Right atrium auricular region (tissue), 2 donors: ENCODE results near the gene PTS. TPM values are rescaled to one million over a fixed set of nuclear protein-coding genes. Genes with fewer than 3 reads are reported as not detected.

Experiments
- DNase-seq: peaks from one replicate; pipeline ENCODE4 v3.0.0-alpha.2; 2019; ENCODE audit warnings: low spot score
- H3K27ac ChIP-seq, 2 donors: fragments of 200-600 bp; sonication (generic); 1 replicate in 1 of 2; 2 replicates in 1 of 2; pipeline ENCODE4 v1.5.1; 2016 to 2019
- H3K27me3 ChIP-seq, 2 donors: fragments of 200-600 bp; sonication (generic); one replicate each; pipeline versions ENCODE4 v1.5.1 to v1.6.0; 2017 to 2019
- H3K36me3 ChIP-seq: fragments of 200-600 bp; sonication (generic); one replicate; pipeline ENCODE4 v1.5.1; 2016
- H3K4me1 ChIP-seq, 2 donors: fragments of 200-600 bp; sonication (generic); one replicate each; pipeline versions ENCODE4 v1.5.1 to v1.6.0; 2017 to 2019
- H3K4me3 ChIP-seq, 2 donors: fragments of 200-600 bp; sonication (generic); 1 replicate in 1 of 2; 2 replicates in 1 of 2; pipeline ENCODE4 v1.5.1; 2017 to 2019; ENCODE audit warnings: mild to moderate bottlenecking in 1 of 2, moderate library complexity in 1 of 2
- H3K9me3 ChIP-seq, 2 donors: fragments of 200-600 bp; sonication (generic); one replicate each; pipeline ENCODE4 v1.5.1; 2019
- CTCF ChIP-seq, 2 donors: fragments of 200-600 bp; sonication (generic); IDR thresholded peaks; one replicate each; pipeline ENCODE4 v1.5.1; 2019; ENCODE audit warnings: antibody characterized with exemption in 2 of 2
- total RNA-seq, 2 donors: library from RNA; depleted of rRNA; stranded (reverse); fragments of >200 nt; gene quantifications; one replicate each; pipeline ENCODE4 v1.1.0, GENCODE V29; 2016

The PTS gene
- total RNA-seq, 2 donors from 2014 or later: 18.1 to 19.5 TPM

DNA sequence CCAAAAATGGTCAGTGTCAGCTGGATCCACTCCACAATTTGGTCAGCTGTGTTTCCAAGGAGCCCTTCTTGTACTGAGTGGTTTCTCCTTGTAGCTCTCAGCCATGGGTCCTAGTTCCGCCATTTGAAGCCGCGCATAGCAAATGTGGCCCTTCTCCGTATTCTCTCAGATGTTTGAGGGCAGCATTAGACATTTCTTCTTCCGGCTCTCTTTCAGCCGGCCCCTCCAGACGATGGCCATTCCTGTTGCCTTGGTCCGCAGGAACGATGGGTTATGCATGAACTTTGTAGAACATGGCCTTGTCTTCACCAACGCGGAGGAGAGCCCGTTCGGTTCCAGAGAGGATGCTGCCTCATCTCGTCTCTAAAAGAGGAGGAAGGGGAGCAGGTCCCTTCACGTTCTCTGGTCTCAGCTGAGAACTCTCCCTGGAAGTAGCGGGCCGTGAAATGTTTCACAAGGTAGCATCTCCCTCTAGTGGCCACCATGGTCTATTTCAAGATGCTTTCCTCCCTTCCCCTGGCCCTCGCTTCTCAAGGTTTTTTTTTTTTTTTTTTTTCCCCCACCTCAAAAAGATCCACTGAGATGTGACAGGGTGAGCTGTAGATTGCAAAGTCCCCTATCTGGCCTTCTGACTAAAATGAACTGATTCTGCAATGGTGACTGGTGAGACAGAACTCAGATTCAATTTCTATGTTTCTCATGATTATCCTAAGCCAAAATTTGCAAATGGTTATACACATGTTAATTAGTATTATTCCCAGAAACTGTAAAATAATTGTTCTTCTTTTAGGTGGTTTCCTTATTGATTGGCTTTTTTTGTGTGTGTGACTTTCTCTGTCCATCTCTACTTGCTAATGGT is 54.3 kb downstream of the PTS start:
- no peaks in the 10 kb centered on the region for H3K9me3 ChIP-seq
- H3K4me1 ChIP-seq: peaks cover 0 to 8% of the 10 kb centered on the region in 2 donors
- TF ChIP-seq CTCF (IDR thresholded peaks at IDR 0.05): peak; percentile 64 to 67
- H3K27ac ChIP-seq: peak overlapping the region; percentile 8 to 50
- DNase-seq: peak; percentile 73
- H3K4me3 ChIP-seq: peak overlapping the region; percentile 22 to 58
- no peaks in the 10 kb centered on the region for H3K36me3 ChIP-seq
- H3K27me3 ChIP-seq: no peaks in the 10 kb centered on the region

- H3K27ac ChIP-seq: no peak overlapping the region
- no peaks in the 10 kb centered on the region for H3K9me3 ChIP-seq
- no peaks in the 10 kb centered on the region for H3K27me3 ChIP-seq
- no peak for DNase-seq
- no peaks in the 10 kb centered on the region for H3K36me3 ChIP-seq
- no peak overlapping the region for H3K4me3 ChIP-seq
- H3K4me1 ChIP-seq: peaks cover 0 to 15% of the 10 kb centered on the region in 2 donors
- TF ChIP-seq CTCF (IDR thresholded peaks at IDR 0.05): no peak
These were observed 55.5 kb downstream of the PTS start for GRCh38 chr11:112281726-112282125.

Other genes starting within 250 kb of the PTS start
- 10 to 100 TPM; 58.5 to 98.1 TPM for gene DLAT, start 201.0 kb upstream of the PTS start, total RNA-seq
- gene PIH1D2, start 152.4 kb upstream of the PTS start, total RNA-seq: 1 to 10 TPM; 1.2 to 1.7 TPM
- gene NKAPD1, start 152.1 kb upstream of the PTS start, total RNA-seq: 1 to 10 TPM; 4.4 to 7.0 TPM
- gene TIMM8B, start 139.7 kb upstream of the PTS start, total RNA-seq: 10 to 100 TPM; 54.3 to 61.4 TPM
- 100 to 1,000 TPM; 113 to 166 TPM for gene SDHD, start 139.6 kb upstream of the PTS start, total RNA-seq
- 10 to 100 TPM; 11.1 to 17.0 TPM for gene IL18, start 62.3 kb upstream of the PTS start, total RNA-seq
- gene TEX12, start 59.1 kb upstream of the PTS start, total RNA-seq: not detected
- gene BCO2, start 50.9 kb upstream of the PTS start, total RNA-seq: 10 to 100 TPM; 40.6 to 44.7 TPM
- not detected for gene PLET1, start 34.4 kb downstream of the PTS start, total RNA-seq